ENCODE data around the gene ARID5A.

DNA sequence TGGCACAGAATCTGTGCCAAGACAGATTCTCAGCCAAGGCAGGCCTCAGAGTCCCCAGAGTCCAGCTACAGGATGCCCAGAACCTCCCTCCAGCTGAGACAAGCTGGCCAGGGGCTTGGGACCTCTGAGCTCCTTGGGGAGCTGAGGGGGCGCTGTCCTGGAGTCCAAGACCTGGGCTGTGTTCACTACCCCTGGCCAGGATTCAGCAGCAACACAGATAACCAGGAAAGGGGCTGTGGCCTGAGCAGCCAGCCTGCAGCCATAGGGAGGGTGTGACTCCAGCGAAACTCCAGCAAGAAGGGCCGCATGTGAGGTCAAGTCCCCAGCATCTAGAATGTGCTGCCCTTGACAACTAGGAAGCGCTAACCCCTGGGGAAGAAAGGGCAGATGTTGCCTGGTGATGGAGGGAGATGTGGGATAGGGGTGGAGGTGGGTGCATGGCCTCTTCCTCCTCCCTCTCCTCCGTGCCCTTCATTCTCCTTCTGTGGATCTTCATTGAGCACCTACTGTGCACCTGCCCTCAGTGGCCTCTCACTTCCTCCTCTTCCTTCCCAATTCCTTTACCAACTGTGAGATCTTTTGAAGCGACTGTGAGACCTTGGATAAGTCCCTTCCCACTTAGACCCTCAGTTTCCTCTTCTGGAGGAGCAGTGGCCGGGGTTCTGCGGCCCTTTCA is 7.7 kb upstream of the ARID5A start:
- TF ChIP-seq POLR2A (IDR thresholded peaks at IDR 0.05; ENCODE audit: low read length) (no peak), GATA1 (IDR thresholded peaks at IDR 0.05; ENCODE audit: low read depth, low read length) (no peak)
